Activated CD4-positive, alpha-beta T cell treated with anti-CD3 and anti-CD28 coated beads, Interleukin-2, amount 10 ng/mL, durations not matched to agents 24 days and 14 days (primary cell): ENCODE results near the gene CDKAL1. TPM values are rescaled to one million over a fixed set of nuclear protein-coding genes. Genes with fewer than 3 reads are reported as not detected.
"Not testable (repeated sequence)": the region's sequence is repeated elsewhere in the genome, so short reads cannot be mapped to it uniquely, and the experiment has no call there.

Experiments
- DNase-seq: peaks from one replicate; pipeline ENCODE4 v3.0.0; 2022
- H3K27ac Mint-ChIP-seq: one replicate; pipeline ENCODE4 v1.8.0; 2022; ENCODE audit warnings: mild to moderate bottlenecking, mixed read lengths
- H3K27me3 Mint-ChIP-seq: one replicate; pipeline ENCODE4 v1.8.0; 2022; ENCODE audit warnings: mixed read lengths
- H3K36me3 Mint-ChIP-seq: one replicate; pipeline ENCODE4 v1.8.0; 2022; ENCODE audit warnings: low read depth, mild to moderate bottlenecking, mixed read lengths
- H3K4me1 Mint-ChIP-seq: one replicate; pipeline ENCODE4 v1.8.0; 2021; ENCODE audit warnings: mixed read lengths
- H3K4me3 Mint-ChIP-seq: one replicate; pipeline ENCODE4 v1.8.0; 2022; ENCODE audit warnings: mild to moderate bottlenecking, moderate library complexity, mixed read lengths
- H3K9me3 Mint-ChIP-seq: one replicate; pipeline ENCODE4 v1.8.0; 2021; ENCODE audit warnings: mixed read lengths
- intact Hi-C: fragments of 100-400 bp; cut with micrococcal nuclease; formaldehyde crosslinking; loops from one replicate; pipeline ENCODE4 v1.15.1; 2023
- total RNA-seq: library from RNA; stranded (reverse); gene quantifications from 2 replicates; pipeline ENCODE4 v1.2.3, GENCODE V29; 2022

Gene CDKAL1
- total RNA-seq, 1 donor from 2014 or later = 29.1 TPM

GRCh38 chr6:20538131-20538662 is 3.9 kb downstream of the CDKAL1 start:
- no peaks in the 10 kb centered on the region for H3K27me3 Mint-ChIP-seq
- H3K4me1 Mint-ChIP-seq = peaks cover 48% of the 10 kb centered on the region
- DNase-seq = no peak
- intact Hi-C loops = no loop called here
- no peak overlapping the region for H3K27ac Mint-ChIP-seq
- H3K36me3 Mint-ChIP-seq = peaks cover 36% of the 10 kb centered on the region
- H3K9me3 Mint-ChIP-seq = no peaks in the 10 kb centered on the region
- no peak overlapping the region for H3K4me3 Mint-ChIP-seq

GRCh38 chr6:20538907-20539306 is 4.7 kb downstream of the CDKAL1 start:
- intact Hi-C loops = no loop called here
- Mint-ChIP-seq H3K27me3 (no peaks in the 10 kb centered on the region), H3K27ac (no peak overlapping the region), H3K4me3 (no peak overlapping the region), H3K36me3 (peaks cover 38% of the 10 kb centered on the region), H3K9me3 (no peaks in the 10 kb centered on the region), H3K4me1 (peaks cover 46% of the 10 kb centered on the region)
- DNase-seq = no peak

- no peak overlapping the region for H3K4me3 Mint-ChIP-seq
- peaks cover 47% of the 10 kb centered on the region for H3K4me1 Mint-ChIP-seq
- no peak for DNase-seq
- no peaks in the 10 kb centered on the region for H3K9me3 Mint-ChIP-seq
- H3K27me3 Mint-ChIP-seq = no peaks in the 10 kb centered on the region
- intact Hi-C loops = no loop called here
- no peak overlapping the region for H3K27ac Mint-ChIP-seq
- H3K36me3 Mint-ChIP-seq = peaks cover 36% of the 10 kb centered on the region
Measured at GRCh38 chr6:20539387-20539786, 5.1 kb downstream of the CDKAL1 start.

GRCh38 chr6:20540683-20541082 is 6.4 kb downstream of the CDKAL1 start:
- no peak overlapping the region for H3K4me3 Mint-ChIP-seq
- no peaks in the 10 kb centered on the region for H3K27me3 Mint-ChIP-seq
- intact Hi-C loops = no loop called here
- H3K27ac Mint-ChIP-seq = no peak overlapping the region
- H3K4me1 Mint-ChIP-seq = peaks cover 45% of the 10 kb centered on the region
- DNase-seq = peak; percentile 44
- H3K9me3 Mint-ChIP-seq = no peaks in the 10 kb centered on the region
- H3K36me3 Mint-ChIP-seq = peaks cover 40% of the 10 kb centered on the region

GRCh38 chr6:20541382-20541781 is 7.1 kb downstream of the CDKAL1 start:
- no peak for DNase-seq
- H3K36me3 Mint-ChIP-seq = peaks cover 42% of the 10 kb centered on the region
- no peaks in the 10 kb centered on the region for H3K27me3 Mint-ChIP-seq
- intact Hi-C loops = no loop called here
- H3K4me3 Mint-ChIP-seq = no peak overlapping the region
- H3K4me1 Mint-ChIP-seq = peaks cover 44% of the 10 kb centered on the region
- H3K9me3 Mint-ChIP-seq = no peaks in the 10 kb centered on the region
- no peak overlapping the region for H3K27ac Mint-ChIP-seq

GRCh38 chr6:20542927-20543602 is 8.8 kb downstream of the CDKAL1 start:
- Mint-ChIP-seq H3K4me1 (peaks cover 43% of the 10 kb centered on the region), H3K36me3 (peaks cover 47% of the 10 kb centered on the region), H3K27me3 (no peaks in the 10 kb centered on the region), H3K9me3 (no peaks in the 10 kb centered on the region), H3K4me3 (peak overlapping the region; percentile 38), H3K27ac (peak overlapping the region; percentile 88)
- intact Hi-C loops = loop anchor here (1.0 to 2.0 kb wide), 6 partner anchors 9 to 896 kb away; partner anchors contain the start of gene CDKAL1
- peak; percentile 82 for DNase-seq

- intact Hi-C loops = no loop called here
- no peak overlapping the region for H3K4me3 Mint-ChIP-seq
- no peaks in the 10 kb centered on the region for H3K9me3 Mint-ChIP-seq
- H3K36me3 Mint-ChIP-seq = peaks cover 38% of the 10 kb centered on the region
- DNase-seq = no peak
- no peaks in the 10 kb centered on the region for H3K27me3 Mint-ChIP-seq
- H3K4me1 Mint-ChIP-seq = peaks cover 18% of the 10 kb centered on the region
- no peak overlapping the region for H3K27ac Mint-ChIP-seq
Measured at GRCh38 chr6:20548264-20548663, 14.0 kb downstream of the CDKAL1 start.

GRCh38 chr6:20549398-20549797 is 15.1 kb downstream of the CDKAL1 start:
- intact Hi-C loops, DNase-seq, H3K27ac Mint-ChIP-seq, H3K9me3 Mint-ChIP-seq, H3K27me3 Mint-ChIP-seq, H3K4me3 Mint-ChIP-seq: not testable (repeated sequence)
- H3K36me3 Mint-ChIP-seq = peaks cover 37% of the 10 kb centered on the region
- peaks cover 14% of the 10 kb centered on the region for H3K4me1 Mint-ChIP-seq

- Mint-ChIP-seq H3K27ac (no peak overlapping the region), H3K9me3 (no peaks in the 10 kb centered on the region), H3K4me1 (no peaks in the 10 kb centered on the region), H3K4me3 (no peak overlapping the region), H3K36me3 (peaks cover 13% of the 10 kb centered on the region), H3K27me3 (no peaks in the 10 kb centered on the region)
- intact Hi-C loops = no loop called here
- DNase-seq = no peak
Measured at GRCh38 chr6:20554326-20554725, 20.1 kb downstream of the CDKAL1 start.

GRCh38 chr6:20554817-20555216 is 20.6 kb downstream of the CDKAL1 start:
- no peak for DNase-seq
- Mint-ChIP-seq H3K36me3 (peaks cover 13% of the 10 kb centered on the region), H3K4me1 (peaks cover under 1% of the 10 kb centered on the region), H3K4me3 (no peak overlapping the region), H3K27ac (no peak overlapping the region), H3K27me3 (no peaks in the 10 kb centered on the region), H3K9me3 (no peaks in the 10 kb centered on the region)
- intact Hi-C loops = no loop called here

- Mint-ChIP-seq H3K4me3 (no peak overlapping the region), H3K4me1 (peaks cover 5% of the 10 kb centered on the region), H3K27ac (no peak overlapping the region), H3K9me3 (no peaks in the 10 kb centered on the region), H3K36me3 (peaks cover 2% of the 10 kb centered on the region), H3K27me3 (no peaks in the 10 kb centered on the region)
- intact Hi-C loops = no loop called here
- no peak for DNase-seq
Measured at GRCh38 chr6:20559924-20560551, 25.8 kb downstream of the CDKAL1 start.

- Mint-ChIP-seq H3K27ac (no peak overlapping the region), H3K27me3 (no peaks in the 10 kb centered on the region), H3K4me3 (no peak overlapping the region), H3K9me3 (no peaks in the 10 kb centered on the region), H3K4me1 (peaks cover 8% of the 10 kb centered on the region), H3K36me3 (peaks cover 6% of the 10 kb centered on the region)
- DNase-seq = no peak
- intact Hi-C loops = no loop called here
Measured at GRCh38 chr6:20563377-20563776, 29.1 kb downstream of the CDKAL1 start.

- Mint-ChIP-seq H3K27ac (no peak overlapping the region), H3K9me3 (no peaks in the 10 kb centered on the region), H3K4me1 (peaks cover 8% of the 10 kb centered on the region), H3K36me3 (peaks cover 9% of the 10 kb centered on the region), H3K27me3 (no peaks in the 10 kb centered on the region), H3K4me3 (no peak overlapping the region)
- no peak for DNase-seq
- intact Hi-C loops = loop anchor here (1.0 kb wide), 1 partner anchor 1025 kb away; no protein-coding TSS in a partner anchor
Measured at GRCh38 chr6:20564269-20564668, 30.0 kb downstream of the CDKAL1 start.

GRCh38 chr6:20564777-20565176 is 30.5 kb downstream of the CDKAL1 start:
- Mint-ChIP-seq H3K27ac (no peak overlapping the region), H3K4me1 (peaks cover 8% of the 10 kb centered on the region), H3K36me3 (peaks cover 13% of the 10 kb centered on the region), H3K4me3 (no peak overlapping the region), H3K27me3 (no peaks in the 10 kb centered on the region), H3K9me3 (no peaks in the 10 kb centered on the region)
- no peak for DNase-seq
- intact Hi-C loops = loop anchor here (1.0 to 5.0 kb wide), 2 partner anchors 313 to 1025 kb away; no protein-coding TSS in a partner anchor
